HG03280 (cell line): ENCODE measurements around the gene TSEN54.
A peak's percentile ranks its signal among the peaks of the same experiment; 100 is the strongest.

ENCODE experiments used
- ATAC-seq: cut with Tn5 transposase; IDR thresholded peaks from one replicate; pipeline ENCODE4 v1.9.1; 2021; ENCODE audit warnings: mild to moderate bottlenecking, moderate library complexity; ENCODE audit not compliant: unreplicated experiment

TSEN54 gene

GRCh38 chr17:75503976-75504346, 12.4 kb upstream of the TSEN54 start:
- ATAC-seq = no peak

- ATAC-seq = no peak
Observed at GRCh38 chr17:75504347-75505151, 11.8 kb upstream of the TSEN54 start.

GRCh38 chr17:75505152-75505409, 11.2 kb upstream of the TSEN54 start:
- no peak for ATAC-seq

DNA sequence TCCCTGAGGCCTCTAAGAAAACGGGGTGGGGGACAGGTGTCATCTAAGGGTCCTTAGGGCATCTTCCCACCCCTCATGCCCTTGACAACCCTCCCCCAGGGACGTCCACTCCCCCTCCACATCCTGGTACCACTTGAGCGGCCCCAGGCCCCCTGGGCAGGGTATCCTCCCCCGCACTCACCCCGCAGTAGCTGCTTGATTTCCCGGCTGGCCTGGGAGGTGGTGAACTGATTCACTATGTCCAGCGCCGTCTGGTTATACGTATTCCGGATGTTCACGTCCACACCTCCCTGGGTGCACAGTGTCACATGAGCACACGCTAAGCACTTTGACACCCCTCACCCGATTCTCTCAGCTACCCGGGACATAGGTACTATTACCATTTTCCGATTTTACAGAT, 10.7 kb upstream of the TSEN54 start:
- ATAC-seq = no peak

DNA sequence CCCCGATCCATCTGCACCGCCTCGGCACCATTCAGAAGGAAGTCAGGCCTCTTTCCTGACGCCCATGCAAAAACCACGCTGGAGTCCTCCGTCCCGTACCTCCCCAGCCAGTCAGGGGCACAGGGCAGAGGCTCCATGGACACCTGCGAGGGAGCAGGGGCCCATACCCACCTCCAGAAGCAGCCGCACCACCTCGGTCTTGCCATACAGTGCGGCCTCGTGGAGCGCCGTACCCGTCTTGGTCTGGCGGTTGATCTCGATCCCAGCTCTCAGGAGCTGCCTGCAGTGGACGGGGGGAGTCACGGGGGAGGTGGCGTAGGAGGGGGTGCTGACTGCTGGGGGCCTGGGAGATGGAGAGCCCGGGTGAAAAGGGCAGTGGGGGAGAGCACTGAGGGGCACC, 10.2 kb upstream of the TSEN54 start:
- ATAC-seq = no peak

DNA sequence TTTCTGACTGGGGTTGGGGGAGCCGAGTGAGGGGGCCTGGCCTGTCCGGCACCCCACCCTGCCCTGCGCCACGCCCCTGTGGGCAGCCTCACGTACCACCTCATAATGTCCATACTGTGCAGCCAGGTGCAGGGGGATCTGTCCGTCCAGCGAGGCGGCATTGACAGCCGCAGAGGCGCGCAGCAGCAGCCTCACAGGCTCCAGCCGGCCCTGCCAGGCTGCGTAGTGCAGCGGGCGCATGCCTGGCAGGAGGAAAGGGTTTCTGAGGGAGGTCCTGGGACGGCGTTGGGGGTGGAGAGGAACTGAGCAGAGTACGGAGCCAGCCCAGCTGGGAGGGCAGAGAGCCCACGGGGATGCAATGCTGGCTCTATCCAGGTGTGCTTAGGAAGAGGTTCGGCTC, 9.4 kb upstream of the TSEN54 start:
- ATAC-seq = no peak

GRCh38 chr17:75507733-75508719, 8.3 kb upstream of the TSEN54 start:
- ATAC-seq = no peak

GRCh38 chr17:75508931-75509361, 7.4 kb upstream of the TSEN54 start:
- ATAC-seq = no peak

- no peak for ATAC-seq
Observed at GRCh38 chr17:75509528-75510258, 6.6 kb upstream of the TSEN54 start.

DNA sequence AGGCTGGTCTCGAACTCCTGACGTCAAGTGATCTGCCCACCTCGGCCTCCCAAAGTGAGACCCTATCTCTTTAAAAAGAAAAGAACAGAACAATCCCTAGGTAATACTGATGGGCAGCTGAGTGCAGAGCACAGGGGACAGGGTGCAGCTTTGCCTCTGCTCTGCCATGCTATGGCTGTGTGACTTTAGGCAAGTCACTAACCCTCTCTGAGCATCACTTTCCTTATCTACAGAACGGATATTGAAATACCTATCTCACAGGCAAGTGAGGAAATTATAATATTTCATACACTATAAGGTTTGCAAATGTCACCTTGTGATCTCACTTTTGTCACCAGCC, 5.1 kb upstream of the TSEN54 start:
- no peak for ATAC-seq

- ATAC-seq = no peak
Observed at GRCh38 chr17:75511610-75512575, 4.4 kb upstream of the TSEN54 start.

DNA sequence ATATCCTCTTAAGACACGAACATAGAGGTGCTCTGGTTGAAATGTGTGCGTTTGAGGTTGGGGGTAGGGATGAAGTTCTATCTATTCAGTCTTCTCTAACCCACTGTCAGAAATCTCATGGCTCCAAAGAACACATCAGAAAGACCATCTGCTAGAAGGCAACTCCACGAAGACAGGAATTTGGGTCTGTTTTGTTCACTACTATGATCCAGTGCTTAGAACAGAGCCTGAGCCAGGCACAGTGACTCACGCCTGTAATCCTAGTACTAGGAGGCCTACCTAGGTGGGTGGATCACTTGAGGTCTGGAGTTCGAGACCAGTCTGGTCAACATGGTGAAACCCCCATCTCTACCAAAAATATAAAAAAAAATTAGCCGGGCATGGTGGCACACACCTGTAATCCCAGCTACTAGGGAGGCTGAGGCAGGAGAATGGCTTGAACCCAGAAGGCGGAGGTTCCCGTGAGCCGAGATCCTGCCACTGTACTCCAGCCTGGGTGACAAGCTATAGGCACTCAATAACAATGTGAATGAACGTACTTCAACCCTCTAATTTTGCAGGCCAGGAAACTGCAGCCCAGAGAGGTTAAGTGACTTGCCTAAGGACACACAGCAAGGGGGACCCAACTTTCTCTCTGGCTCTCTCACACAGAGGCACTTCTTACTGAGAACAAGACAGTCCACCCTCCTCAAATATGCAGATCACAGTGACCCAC, 3.2 kb upstream of the TSEN54 start:
- no peak for ATAC-seq

GRCh38 chr17:75513641-75514000, 2.7 kb upstream of the TSEN54 start:
- ATAC-seq = no peak

DNA sequence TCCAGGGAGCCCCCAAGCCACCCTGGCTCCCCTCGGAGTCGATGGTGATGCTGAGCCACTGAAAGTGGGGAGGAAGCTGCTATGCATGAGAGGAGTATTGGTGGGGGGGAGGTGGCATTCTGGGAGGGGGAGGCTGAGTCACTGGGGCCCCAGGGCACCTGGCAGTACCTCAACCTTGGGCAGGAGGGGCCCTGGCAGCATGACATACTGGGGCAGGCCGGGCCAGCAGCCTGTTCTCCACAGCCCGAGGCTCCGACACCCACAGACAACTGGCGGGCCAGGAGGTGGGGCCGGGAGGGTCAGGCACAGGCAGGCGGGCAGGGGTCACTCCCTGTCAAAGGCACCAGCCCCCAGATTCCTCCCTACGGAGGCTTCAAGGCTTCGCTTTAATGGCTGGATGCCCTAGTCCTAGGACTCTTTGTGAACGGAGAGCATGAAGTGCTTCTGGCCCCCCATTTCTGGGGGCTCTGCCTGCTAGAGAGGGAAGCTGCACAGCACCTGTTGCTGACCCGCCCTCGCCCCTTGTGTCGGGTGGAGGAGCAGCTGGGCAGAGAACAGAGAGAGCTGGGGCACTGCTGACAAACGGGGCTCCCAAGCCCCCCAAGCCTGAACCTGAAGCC, 1.9 kb upstream of the TSEN54 start:
- no peak for ATAC-seq

GRCh38 chr17:75514919-75515495, 1.3 kb upstream of the TSEN54 start:
- no peak for ATAC-seq

GRCh38 chr17:75515496-75516254, 653 bp upstream of the TSEN54 start, which contains the start of gene CASKIN2:
TSS of gene CASKIN2 (minus strand) at chr17:75515537. CDS start at chr17:75513804, 1,733 bp downstream.
- peak; percentile 46 for ATAC-seq

GRCh38 chr17:75516619-75517296, 430 bp downstream of the TSEN54 start:
- peak; percentile 15 for ATAC-seq
